Measurements from ENCODE around the gene FILIP1L.
A peak's percentile ranks its signal among the peaks of the same experiment; 100 is the strongest.

Gene FILIP1L

DNA sequence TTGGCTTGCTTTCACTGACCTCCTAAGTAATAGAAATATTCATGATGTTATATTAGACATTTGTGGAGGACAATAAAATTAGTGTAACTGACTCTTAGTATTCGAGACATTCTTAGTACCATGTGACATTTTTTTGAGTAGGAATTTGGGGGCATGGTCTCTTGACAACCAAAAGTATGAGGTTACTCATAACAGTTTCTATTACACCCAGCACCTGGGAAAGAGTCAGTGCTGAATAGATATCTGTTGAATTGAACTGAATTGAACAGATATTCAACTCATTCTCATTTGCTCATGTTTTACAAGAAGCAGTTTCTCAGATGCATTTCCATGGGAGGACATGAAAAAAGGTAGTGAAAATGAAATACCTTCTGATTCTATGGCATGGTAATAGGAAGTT, 212.2 kb downstream of the FILIP1L start:
- DNase-seq, result no peak
- no peak overlapping the region for H3K4me3 Mint-ChIP-seq
- ATAC-seq (replicated peaks), result peak in 1 of 2 donors; percentile 29

DNA sequence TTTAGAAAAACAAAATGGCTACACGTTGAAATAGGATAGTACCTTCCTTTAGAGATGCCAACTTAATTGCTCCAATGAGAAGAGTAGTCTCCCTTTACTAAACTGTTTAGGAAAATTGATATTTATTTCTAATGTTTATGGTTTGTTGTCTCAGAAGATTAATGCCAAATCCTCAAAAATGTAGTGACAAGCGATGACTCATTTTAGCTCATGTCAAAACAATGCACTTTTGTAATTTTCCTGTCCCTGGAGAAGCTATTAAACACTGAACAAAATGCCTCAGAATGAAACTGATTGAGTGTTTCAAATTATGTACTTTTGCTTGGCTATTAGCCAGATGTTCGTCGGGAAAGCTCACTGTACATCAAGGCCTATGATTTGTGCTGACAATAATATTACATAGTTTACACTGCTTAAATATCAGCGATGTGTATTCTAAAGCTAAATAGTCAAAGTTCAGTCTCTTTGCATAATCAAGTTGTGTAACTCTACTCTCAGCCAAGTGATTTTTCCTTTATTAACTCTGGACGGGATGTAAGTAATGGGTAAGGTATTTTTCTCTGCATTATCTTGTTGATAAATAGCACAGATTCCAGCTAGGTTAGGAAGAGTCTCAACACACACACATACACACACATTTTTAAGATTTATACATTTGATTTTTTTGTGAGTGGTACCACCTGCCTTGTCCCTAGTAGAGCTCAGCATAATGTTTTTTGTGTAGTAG, 212.9 kb downstream of the FILIP1L start:
- Mint-ChIP-seq H3K36me3 (peaks cover 3 to 9% of the 10 kb centered on the region in 2 donors), H3K27ac (no peak overlapping the region), H3K27me3 (no peaks in the 10 kb centered on the region), H3K4me3 (no peak overlapping the region), H3K9me3 (no peaks in the 10 kb centered on the region), H3K4me1 (peaks cover 12 to 17% of the 10 kb centered on the region in 2 donors)
- ATAC-seq (replicated peaks) (no peak), DNase-seq (no peak)

More for the DNA sequence above, 212.2 kb downstream of the FILIP1L start:
- no peaks in the 10 kb centered on the region for H3K9me3 Mint-ChIP-seq
- peaks cover 11 to 16% of the 10 kb centered on the region in 2 donors for H3K4me1 Mint-ChIP-seq
- H3K27me3 Mint-ChIP-seq, result no peaks in the 10 kb centered on the region
- H3K36me3 Mint-ChIP-seq, result peaks cover 3 to 9% of the 10 kb centered on the region in 2 donors
- no peak overlapping the region for H3K27ac Mint-ChIP-seq

DNA sequence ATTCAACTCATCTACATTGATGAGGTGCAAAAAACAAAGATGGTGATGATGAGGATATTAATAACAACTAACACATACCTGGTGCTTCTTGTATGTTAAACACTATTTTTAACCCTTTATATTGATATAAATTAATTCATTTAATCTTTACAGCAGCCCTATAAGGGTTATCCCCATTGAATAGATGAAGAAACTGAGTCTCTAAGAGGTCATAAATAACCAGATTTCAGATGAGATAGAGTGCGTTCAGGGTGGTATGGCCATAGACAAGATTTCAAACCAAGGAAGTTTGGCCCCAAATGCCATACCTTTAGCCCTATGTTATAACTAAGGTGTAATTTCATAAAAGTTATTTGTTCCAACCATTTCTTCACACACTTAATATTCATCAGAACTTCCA, 214.1 kb downstream of the FILIP1L start:
- Mint-ChIP-seq H3K4me1 (peaks cover 23 to 27% of the 10 kb centered on the region in 2 donors), H3K27ac (no peak overlapping the region)

GRCh38 chr3:99899603-99900002, 214.7 kb downstream of the FILIP1L start:
- Mint-ChIP-seq H3K27me3 (no peaks in the 10 kb centered on the region), H3K4me1 (peaks cover 17 to 25% of the 10 kb centered on the region in 2 donors), H3K36me3 (peaks cover under 1 to 2% of the 10 kb centered on the region in 2 donors), H3K27ac (no peak overlapping the region), H3K4me3 (no peak overlapping the region), H3K9me3 (no peaks in the 10 kb centered on the region)
- DNase-seq (no peak), ATAC-seq (replicated peaks) (no peak)

More for the DNA sequence above, 214.1 kb downstream of the FILIP1L start:
- H3K4me3 Mint-ChIP-seq, result no peak overlapping the region
- H3K9me3 Mint-ChIP-seq, result no peaks in the 10 kb centered on the region
- peaks cover 3 to 8% of the 10 kb centered on the region in 2 donors for H3K36me3 Mint-ChIP-seq
- H3K27me3 Mint-ChIP-seq, result no peaks in the 10 kb centered on the region
- DNase-seq (no peak), ATAC-seq (replicated peaks) (no peak)

DNA sequence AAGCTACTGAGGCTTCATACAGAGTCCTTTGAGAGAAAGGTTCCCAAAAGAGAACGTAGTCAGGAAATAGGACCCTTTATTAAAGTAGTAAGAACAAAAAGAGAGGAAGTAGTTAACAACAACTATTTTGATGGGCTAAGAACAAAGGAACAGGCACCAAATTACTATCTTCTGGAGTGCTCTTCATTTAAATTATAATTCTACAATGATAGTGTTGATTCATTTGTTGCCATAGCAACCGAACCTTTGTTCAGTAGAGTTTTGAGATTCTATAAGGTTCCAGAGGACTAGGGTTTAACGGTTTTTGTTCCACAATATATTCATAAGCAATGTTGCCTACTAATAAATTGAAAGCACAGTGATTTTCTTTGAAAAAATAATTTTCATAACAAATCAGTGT, 217.8 kb downstream of the FILIP1L start:
- ATAC-seq (replicated peaks) (peak in 1 of 2 donors; percentile 9), DNase-seq (no peak)
- Mint-ChIP-seq H3K36me3 (no peaks in the 10 kb centered on the region), H3K27ac (peak overlapping the region; percentile 33), H3K4me3 (peak overlapping the region; percentile 11 to 30), H3K27me3 (no peaks in the 10 kb centered on the region), H3K9me3 (no peaks in the 10 kb centered on the region), H3K4me1 (peaks cover 19 to 28% of the 10 kb centered on the region in 2 donors)

GRCh38 chr3:99895703-99896441, 218.4 kb downstream of the FILIP1L start:
- Mint-ChIP-seq H3K27me3 (no peaks in the 10 kb centered on the region), H3K36me3 (no peaks in the 10 kb centered on the region), H3K4me1 (peaks cover 19 to 28% of the 10 kb centered on the region in 2 donors), H3K4me3 (peak overlapping the region; percentile 11 to 30), H3K27ac (peak overlapping the region; percentile 33), H3K9me3 (no peaks in the 10 kb centered on the region)
- no peak for DNase-seq
- peak; percentile 79 to 80 for ATAC-seq (replicated peaks)

GRCh38 chr3:99895131-99895696, 219.1 kb downstream of the FILIP1L start:
- DNase-seq, result no peak

GRCh38 chr3:99892332-99892731, 222.0 kb downstream of the FILIP1L start:
- H3K27ac Mint-ChIP-seq, result no peak overlapping the region
- DNase-seq (no peak), ATAC-seq (replicated peaks) (peak in 1 of 2 donors; percentile 18)
- H3K4me3 Mint-ChIP-seq, result no peak overlapping the region
- no peaks in the 10 kb centered on the region for H3K9me3 Mint-ChIP-seq
- H3K4me1 Mint-ChIP-seq, result peaks cover 19 to 28% of the 10 kb centered on the region in 2 donors
- peaks cover 2 to 12% of the 10 kb centered on the region in 2 donors for H3K36me3 Mint-ChIP-seq
- no peaks in the 10 kb centered on the region for H3K27me3 Mint-ChIP-seq

More at GRCh38 chr3:99895131-99895696, 219.1 kb downstream of the FILIP1L start:
- H3K36me3 Mint-ChIP-seq, result peaks cover 0 to 4% of the 10 kb centered on the region in 2 donors
- H3K9me3 Mint-ChIP-seq, result no peaks in the 10 kb centered on the region
- peak; percentile 42 to 54 for ATAC-seq (replicated peaks)
- H3K27ac Mint-ChIP-seq, result no peak overlapping the region
- H3K4me3 Mint-ChIP-seq, result no peak overlapping the region
- no peaks in the 10 kb centered on the region for H3K27me3 Mint-ChIP-seq
- peaks cover 19 to 28% of the 10 kb centered on the region in 2 donors for H3K4me1 Mint-ChIP-seq

DNA sequence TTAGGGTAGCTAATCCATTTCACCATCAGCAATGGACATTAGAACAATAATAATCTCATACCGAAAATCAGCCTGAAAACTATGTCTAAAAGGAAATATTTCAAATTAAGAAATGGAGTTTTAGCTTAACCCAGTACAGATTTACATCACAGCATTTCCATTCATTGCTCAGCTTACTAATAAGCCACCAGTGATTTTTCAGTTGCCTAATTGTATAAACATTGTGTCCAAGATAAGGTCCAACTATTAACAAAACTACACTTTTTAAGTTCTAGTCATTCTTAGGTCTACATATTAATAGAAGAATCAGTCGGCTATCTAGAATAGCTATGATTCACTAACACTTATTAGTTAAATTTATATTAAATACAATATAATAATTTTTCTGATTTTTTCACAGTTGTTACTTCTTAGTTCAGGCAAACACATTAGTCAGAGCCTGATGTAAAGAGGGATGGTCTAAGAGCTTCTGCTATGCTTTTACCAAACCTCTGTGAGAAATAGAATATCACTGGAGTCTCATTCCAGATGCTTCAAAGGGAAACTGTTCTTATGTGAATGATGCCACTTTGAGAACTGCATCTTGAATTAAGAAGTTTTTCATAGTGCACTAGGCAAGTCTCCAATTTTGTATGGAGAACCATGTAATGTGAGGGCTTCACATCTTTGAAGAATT, 222.6 kb downstream of the FILIP1L start:
- DNase-seq (no peak), ATAC-seq (replicated peaks) (no peak)

DNA sequence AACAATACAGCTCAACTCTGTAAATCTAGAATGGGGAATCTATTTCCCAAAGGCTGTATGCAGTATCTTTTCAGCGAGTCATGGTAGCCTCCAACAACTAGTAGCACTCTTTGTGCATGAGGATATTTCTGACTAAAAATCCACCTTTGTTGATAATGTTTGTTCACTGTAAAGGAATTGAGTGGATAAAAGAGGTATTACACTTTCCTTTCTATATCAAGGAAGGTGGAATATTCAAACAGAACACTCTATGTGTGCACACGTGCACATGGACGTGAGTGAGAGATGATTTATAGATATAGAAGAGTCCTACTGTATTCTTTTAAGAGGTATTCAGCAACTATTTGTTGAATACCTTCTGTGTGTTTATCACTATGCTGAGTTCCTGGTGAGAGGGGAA, 228.4 kb downstream of the FILIP1L start:
- ATAC-seq (replicated peaks), result no peak
- DNase-seq, result no peak
- Mint-ChIP-seq H3K36me3 (peaks cover 7 to 19% of the 10 kb centered on the region in 2 donors), H3K27me3 (no peaks in the 10 kb centered on the region), H3K4me1 (peaks cover 5 to 19% of the 10 kb centered on the region in 2 donors), H3K9me3 (no peaks in the 10 kb centered on the region), H3K27ac (no peak overlapping the region), H3K4me3 (no peak overlapping the region)

More for the DNA sequence above, 222.6 kb downstream of the FILIP1L start:
- Mint-ChIP-seq H3K9me3 (no peaks in the 10 kb centered on the region), H3K4me3 (no peak overlapping the region), H3K36me3 (peaks cover 2 to 12% of the 10 kb centered on the region in 2 donors), H3K4me1 (peaks cover 19 to 28% of the 10 kb centered on the region in 2 donors), H3K27me3 (no peaks in the 10 kb centered on the region), H3K27ac (no peak overlapping the region)

GRCh38 chr3:99885085-99885484, 229.2 kb downstream of the FILIP1L start:
- ATAC-seq (replicated peaks) (no peak), DNase-seq (no peak)
- Mint-ChIP-seq H3K27ac (no peak overlapping the region), H3K4me1 (peaks cover 5 to 21% of the 10 kb centered on the region in 2 donors), H3K36me3 (peaks cover 7 to 14% of the 10 kb centered on the region in 2 donors), H3K27me3 (no peaks in the 10 kb centered on the region), H3K9me3 (no peaks in the 10 kb centered on the region), H3K4me3 (no peak overlapping the region)

- Mint-ChIP-seq H3K27me3 (no peaks in the 10 kb centered on the region), H3K36me3 (peaks cover 5 to 8% of the 10 kb centered on the region in 2 donors), H3K4me1 (peaks cover 5 to 21% of the 10 kb centered on the region in 2 donors), H3K27ac (no peak overlapping the region), H3K4me3 (no peak overlapping the region), H3K9me3 (no peaks in the 10 kb centered on the region)
- DNase-seq, result no peak
- ATAC-seq (replicated peaks), result no peak
Observed at GRCh38 chr3:99884484-99884883, 229.8 kb downstream of the FILIP1L start.

GRCh38 chr3:99883693-99884092, 230.6 kb downstream of the FILIP1L start:
- Mint-ChIP-seq H3K27me3 (no peaks in the 10 kb centered on the region), H3K4me3 (no peak overlapping the region), H3K4me1 (peaks cover 5 to 21% of the 10 kb centered on the region in 2 donors), H3K27ac (no peak overlapping the region), H3K36me3 (peaks cover 5 to 8% of the 10 kb centered on the region in 2 donors), H3K9me3 (no peaks in the 10 kb centered on the region)
- ATAC-seq (replicated peaks) (no peak), DNase-seq (no peak)

DNA sequence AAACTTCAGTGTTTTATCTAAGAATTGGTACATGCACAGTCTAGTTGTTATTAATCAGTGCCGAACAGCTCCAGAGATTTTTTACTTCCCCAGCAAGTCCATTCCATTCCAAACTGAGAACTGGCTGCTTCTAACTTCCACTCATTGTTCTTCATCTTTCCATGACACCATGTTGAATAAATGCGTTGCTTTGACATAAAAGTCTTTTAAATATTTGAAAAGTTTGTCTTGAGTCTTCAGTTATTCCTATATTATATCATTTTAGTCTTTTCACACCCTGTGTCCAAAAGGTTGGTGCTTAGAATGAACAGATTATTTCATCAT, 231.2 kb downstream of the FILIP1L start:
- Mint-ChIP-seq H3K27me3 (no peaks in the 10 kb centered on the region), H3K4me1 (peaks cover 6 to 26% of the 10 kb centered on the region in 2 donors), H3K27ac (no peak overlapping the region), H3K36me3 (peaks cover 5 to 8% of the 10 kb centered on the region in 2 donors), H3K9me3 (no peaks in the 10 kb centered on the region), H3K4me3 (no peak overlapping the region)
- DNase-seq (no peak), ATAC-seq (replicated peaks) (no peak)

All from stimulated activated naive B cell treated with anti-CD40 and anti-IgM and Interleukin-4, amounts not matched to agents 10 μg/mL and 1 μg/mL and 100 μg/mL, for 72 hours (primary cell).